ENCODE data around the gene RECK. TPM values are rescaled to one million over a fixed set of nuclear protein-coding genes. Genes with fewer than 3 reads are reported as not detected.

Gene RECK
- total RNA-seq, 1 donor from 2014 or later = 48.2 TPM

DNA sequence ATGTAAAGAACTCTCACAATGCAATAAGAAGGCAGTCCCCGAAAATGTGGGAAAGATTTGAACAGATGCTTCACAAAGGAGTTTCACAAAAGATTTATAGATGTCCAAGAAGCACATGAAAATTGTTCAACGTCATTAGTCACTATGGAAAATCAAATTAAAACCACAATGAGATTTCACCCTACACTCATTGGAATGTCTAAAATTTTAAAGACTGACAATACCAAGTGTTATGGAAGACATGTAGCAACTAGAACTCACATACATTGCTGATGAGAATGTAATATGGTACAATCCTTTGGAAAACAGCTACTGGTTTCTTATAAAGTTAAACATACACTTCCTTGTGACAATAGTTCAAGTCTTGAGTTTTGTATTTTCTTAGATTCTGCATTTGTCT lies 11.0 kb upstream of the RECK start:
- TF ChIP-seq, protein P1, sequence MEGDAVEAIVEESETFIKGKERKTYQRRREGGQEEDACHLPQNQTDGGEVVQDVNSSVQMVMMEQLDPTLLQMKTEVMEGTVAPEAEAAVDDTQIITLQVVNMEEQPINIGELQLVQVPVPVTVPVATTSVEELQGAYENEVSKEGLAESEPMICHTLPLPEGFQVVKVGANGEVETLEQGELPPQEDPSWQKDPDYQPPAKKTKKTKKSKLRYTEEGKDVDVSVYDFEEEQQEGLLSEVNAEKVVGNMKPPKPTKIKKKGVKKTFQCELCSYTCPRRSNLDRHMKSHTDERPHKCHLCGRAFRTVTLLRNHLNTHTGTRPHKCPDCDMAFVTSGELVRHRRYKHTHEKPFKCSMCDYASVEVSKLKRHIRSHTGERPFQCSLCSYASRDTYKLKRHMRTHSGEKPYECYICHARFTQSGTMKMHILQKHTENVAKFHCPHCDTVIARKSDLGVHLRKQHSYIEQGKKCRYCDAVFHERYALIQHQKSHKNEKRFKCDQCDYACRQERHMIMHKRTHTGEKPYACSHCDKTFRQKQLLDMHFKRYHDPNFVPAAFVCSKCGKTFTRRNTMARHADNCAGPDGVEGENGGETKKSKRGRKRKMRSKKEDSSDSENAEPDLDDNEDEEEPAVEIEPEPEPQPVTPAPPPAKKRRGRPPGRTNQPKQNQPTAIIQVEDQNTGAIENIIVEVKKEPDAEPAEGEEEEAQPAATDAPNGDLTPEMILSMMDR (IDR thresholded peaks at IDR 0.05; ENCODE audit: unreplicated experiment) = no peak
- peaks cover 5% of the 10 kb centered on the region for H3K4me1 Mint-ChIP-seq (ENCODE audit: unreplicated experiment)
- H3K27me3 Mint-ChIP-seq (ENCODE audit: unreplicated experiment) = no peaks in the 10 kb centered on the region
- H3K9me3 Mint-ChIP-seq (ENCODE audit: unreplicated experiment) = no peaks in the 10 kb centered on the region
- H3K36me3 Mint-ChIP-seq (ENCODE audit: low read depth, unreplicated experiment) = no peaks in the 10 kb centered on the region
- no peak overlapping the region for H3K4me3 Mint-ChIP-seq (ENCODE audit: unreplicated experiment)
- H3K27ac Mint-ChIP-seq (ENCODE audit: unreplicated experiment) = no peak overlapping the region
- no peak for DNase-seq (ENCODE audit: low spot score)

DNA sequence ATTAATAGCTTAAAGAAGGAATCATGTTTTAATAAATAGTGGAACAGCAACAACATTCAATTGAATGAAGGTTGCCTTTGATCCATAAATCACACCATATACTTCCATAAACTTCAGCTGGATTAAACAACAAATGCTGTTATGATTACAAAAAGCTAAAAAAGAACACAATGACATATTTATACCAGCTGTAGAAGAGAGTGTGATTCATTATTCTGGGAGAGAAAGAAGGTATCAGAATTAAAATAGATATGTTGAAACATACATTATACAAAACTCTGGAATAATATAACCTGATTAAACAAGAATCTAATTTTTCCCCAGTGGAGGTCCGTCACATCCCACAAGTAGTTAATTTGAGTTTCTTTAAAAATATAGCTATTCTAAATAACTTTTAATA lies 7.5 kb upstream of the RECK start:
- DNase-seq (ENCODE audit: low spot score) = no peak
- H3K4me1 Mint-ChIP-seq (ENCODE audit: unreplicated experiment) = no peaks in the 10 kb centered on the region
- no peak overlapping the region for H3K27ac Mint-ChIP-seq (ENCODE audit: unreplicated experiment)
- TF ChIP-seq, protein P1 (IDR thresholded peaks at IDR 0.05; ENCODE audit: unreplicated experiment) = no peak
- no peaks in the 10 kb centered on the region for H3K27me3 Mint-ChIP-seq (ENCODE audit: unreplicated experiment)
- H3K4me3 Mint-ChIP-seq (ENCODE audit: unreplicated experiment) = no peak overlapping the region
- no peaks in the 10 kb centered on the region for H3K36me3 Mint-ChIP-seq (ENCODE audit: low read depth, unreplicated experiment)
- H3K9me3 Mint-ChIP-seq (ENCODE audit: unreplicated experiment) = no peaks in the 10 kb centered on the region

DNA sequence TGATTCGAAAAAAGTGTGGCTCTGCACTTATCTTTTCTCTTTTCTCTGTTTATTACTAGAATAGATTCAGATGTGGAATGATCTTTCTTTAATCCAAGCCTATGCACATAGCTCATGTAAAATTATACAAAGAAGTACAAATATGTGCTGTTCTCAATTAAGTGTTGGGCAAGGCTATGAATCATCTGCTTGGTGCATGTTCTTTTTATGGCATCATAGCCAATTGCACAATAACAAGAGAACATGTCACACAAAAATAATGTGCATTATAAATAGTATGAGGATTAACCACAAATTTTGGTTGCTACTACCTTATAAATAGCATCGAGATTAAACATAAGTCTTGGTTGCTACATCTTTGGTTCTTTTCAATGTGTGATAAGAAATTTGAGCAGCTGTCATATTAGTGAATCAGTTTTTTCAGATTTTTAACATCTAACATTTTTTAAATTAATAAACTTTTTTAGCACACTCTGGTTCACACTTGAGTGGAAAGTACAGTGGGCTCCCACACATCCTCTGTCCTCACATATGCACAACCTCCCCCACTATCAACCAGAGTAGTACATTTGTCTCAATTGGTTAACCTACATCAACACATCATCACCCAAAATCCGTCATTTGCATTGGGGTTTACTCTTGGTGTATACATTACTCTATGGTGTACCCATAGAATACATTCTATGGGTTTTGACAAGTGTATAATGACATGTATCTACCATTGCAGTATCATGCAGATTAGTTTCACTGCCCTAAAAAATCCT lies 6.8 kb upstream of the RECK start:
- Mint-ChIP-seq H3K4me3 (ENCODE audit: unreplicated experiment) (no peak overlapping the region), H3K27me3 (ENCODE audit: unreplicated experiment) (no peaks in the 10 kb centered on the region), H3K36me3 (ENCODE audit: low read depth, unreplicated experiment) (no peaks in the 10 kb centered on the region), H3K27ac (ENCODE audit: unreplicated experiment) (no peak overlapping the region), H3K4me1 (ENCODE audit: unreplicated experiment) (no peaks in the 10 kb centered on the region), H3K9me3 (ENCODE audit: unreplicated experiment) (no peaks in the 10 kb centered on the region)
- no peak for DNase-seq (ENCODE audit: low spot score)
- TF ChIP-seq, protein P1 (IDR thresholded peaks at IDR 0.05; ENCODE audit: unreplicated experiment) = no peak

DNA sequence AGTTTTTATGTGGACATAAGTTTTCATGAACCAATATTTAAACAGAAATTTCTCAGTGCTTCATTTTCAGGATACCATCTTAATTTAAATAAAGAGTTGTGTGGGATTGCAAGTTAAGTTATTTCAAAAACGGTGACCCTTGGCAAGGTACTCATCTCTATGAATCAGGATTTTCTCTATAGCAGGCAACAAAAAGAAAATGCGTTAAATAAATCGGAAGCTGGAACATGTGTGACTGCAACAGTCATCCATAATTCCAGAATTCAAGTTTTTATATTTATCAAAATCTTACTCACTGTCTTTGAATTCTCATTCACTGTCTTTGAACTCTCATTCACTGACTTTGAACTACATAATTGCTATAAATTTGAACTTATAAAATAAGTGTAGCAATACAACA lies 5.8 kb upstream of the RECK start:
- Mint-ChIP-seq H3K27ac (ENCODE audit: unreplicated experiment) (no peak overlapping the region), H3K4me3 (ENCODE audit: unreplicated experiment) (no peak overlapping the region), H3K27me3 (ENCODE audit: unreplicated experiment) (no peaks in the 10 kb centered on the region), H3K9me3 (ENCODE audit: unreplicated experiment) (no peaks in the 10 kb centered on the region), H3K4me1 (ENCODE audit: unreplicated experiment) (no peaks in the 10 kb centered on the region), H3K36me3 (ENCODE audit: low read depth, unreplicated experiment) (no peaks in the 10 kb centered on the region)
- TF ChIP-seq, protein P1 (IDR thresholded peaks at IDR 0.05; ENCODE audit: unreplicated experiment) = no peak
- no peak for DNase-seq (ENCODE audit: low spot score)

DNA sequence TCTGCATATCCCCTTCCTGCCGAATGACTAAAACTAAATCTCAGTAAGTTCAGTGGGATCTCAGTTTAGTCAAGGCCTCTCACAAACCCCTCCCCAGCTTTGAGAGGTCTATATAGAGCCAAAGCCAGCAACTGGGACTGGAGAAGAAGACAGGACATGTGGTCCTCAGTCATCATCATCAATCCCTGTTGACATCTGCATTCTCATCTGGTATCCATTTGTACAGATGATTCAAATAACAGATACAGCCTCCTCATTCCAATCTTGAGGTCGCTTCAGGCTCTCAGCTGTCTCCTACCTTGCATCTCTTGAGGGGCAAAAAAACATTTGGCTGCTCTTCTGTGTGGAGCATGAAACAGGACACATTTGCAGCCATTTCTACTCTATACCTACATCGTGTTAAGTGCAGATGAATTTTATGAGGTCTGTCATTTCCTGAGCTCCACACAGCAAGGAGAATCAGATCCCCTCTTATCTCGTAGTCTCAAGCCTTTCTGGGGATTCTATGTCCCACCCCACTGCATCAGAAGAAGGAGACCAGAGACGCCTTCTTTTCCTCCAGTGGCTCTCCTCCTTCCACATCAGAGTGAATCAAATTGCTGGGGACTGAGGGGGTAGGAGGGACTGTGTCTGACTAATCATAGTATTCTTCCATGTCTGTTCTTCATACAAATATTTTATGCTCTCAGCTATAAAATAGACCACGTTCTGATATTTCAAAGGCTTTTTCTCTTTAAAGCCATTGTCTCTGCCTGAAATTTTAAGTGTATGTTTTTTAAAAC lies 4.7 kb upstream of the RECK start:
- no peak overlapping the region for H3K27ac Mint-ChIP-seq (ENCODE audit: unreplicated experiment)
- TF ChIP-seq, protein P1 (IDR thresholded peaks at IDR 0.05; ENCODE audit: unreplicated experiment) = no peak

More for the DNA sequence above, 4.7 kb upstream of the RECK start:
- DNase-seq (ENCODE audit: low spot score) = no peak
- no peaks in the 10 kb centered on the region for H3K9me3 Mint-ChIP-seq (ENCODE audit: unreplicated experiment)
- no peaks in the 10 kb centered on the region for H3K36me3 Mint-ChIP-seq (ENCODE audit: low read depth, unreplicated experiment)
- H3K27me3 Mint-ChIP-seq (ENCODE audit: unreplicated experiment) = no peaks in the 10 kb centered on the region
- peaks cover 4% of the 10 kb centered on the region for H3K4me1 Mint-ChIP-seq (ENCODE audit: unreplicated experiment)
- H3K4me3 Mint-ChIP-seq (ENCODE audit: unreplicated experiment) = no peak overlapping the region

All from endothelial cell (in vitro differentiated cells).